IMR-90 (cell line): ENCODE results near the gene CGB7. TPM values are rescaled to one million over a fixed set of nuclear protein-coding genes. Genes with fewer than 3 reads are reported as not detected.

Experiments used
- ATAC-seq: fragments of 200-7000 bp; cut with Tn5 transposase; 2 replicates; pipeline ENCODE4 v1.9.1; 2020; ENCODE audit warnings: low read depth, mild to moderate bottlenecking, moderate library complexity
- BruUV-seq: library from RNA; stranded (reverse); fragments of 400-500 nt; replicated peaks from 2 replicates; lab custom pipeline; 2021; lab: Mats Ljungman, UMichigan
- CTCF ChIA-PET: fragments of 300-600 bp; formaldehyde crosslinking; extraction: SDS; loops from one replicate; lab custom pipeline; 2021; ENCODE audit warnings: antibody characterized with exemption; lab: Yijun Ruan, JAX
- POLR2A ChIA-PET: fragments of 300-600 bp; sonication (Branson Sonifier 250); formaldehyde crosslinking; loops from one replicate; lab custom pipeline; 2022; ENCODE audit warnings: antibody characterized with exemption; ENCODE audit not compliant: unreplicated experiment; lab: Charles Lee
- DNase-seq: peaks from one replicate; pipeline ENCODE4 v3.0.0; 2013
- H2AFZ ChIP-seq: replicated peaks from 2 replicates; pipeline ENCODE3; 2013; ENCODE audit warnings: low read length, mild to moderate bottlenecking; ENCODE audit not compliant: poor library complexity
- H2AK5ac ChIP-seq: 2 replicates; pipeline ENCODE4 v1.6.1; 2013; ENCODE audit warnings: low read depth, low read length, inconsistent platforms
- H2AK9ac ChIP-seq: replicated peaks from 2 replicates; pipeline ENCODE3; 2013; ENCODE audit warnings: mild to moderate bottlenecking, low read depth, low read length, moderate library complexity; ENCODE audit not compliant: poor library complexity
- H2BK120ac ChIP-seq: 2 replicates; pipeline ENCODE4 v1.6.1; 2013; ENCODE audit warnings: low read depth, low read length, inconsistent platforms
- H2BK15ac ChIP-seq: 3 replicates; pipeline ENCODE4 v1.6.1; 2013; ENCODE audit warnings: low read depth, low read length, inconsistent platforms
- H2BK20ac ChIP-seq: 2 replicates; pipeline ENCODE4 v1.6.1; 2013; ENCODE audit warnings: low read depth, mild to moderate bottlenecking, inconsistent platforms, low read length, moderate library complexity
- H2BK5ac ChIP-seq: 2 replicates; pipeline ENCODE4 v1.6.1; 2013; ENCODE audit warnings: mild to moderate bottlenecking, low read depth, low read length, inconsistent platforms; ENCODE audit not compliant: poor library complexity, severe bottlenecking
- H3K14ac ChIP-seq: replicated peaks from 2 replicates; pipeline ENCODE4 v1.6.1; 2013; ENCODE audit warnings: low read depth, low read length, inconsistent platforms
- H3K18ac ChIP-seq: 2 replicates; pipeline ENCODE4 v1.6.1; 2013; ENCODE audit warnings: low read depth, low read length, control low read depth
- H3K23ac ChIP-seq: 2 replicates; pipeline ENCODE4 v1.6.1; 2013; ENCODE audit warnings: low read depth, low read length, inconsistent platforms
- H3K27ac ChIP-seq: 2 replicates; pipeline ENCODE4 v1.5.1; 2013; ENCODE audit warnings: mild to moderate bottlenecking, control low read depth, low read length; ENCODE audit not compliant: insufficient read depth
- H3K27me3 ChIP-seq: 2 replicates; pipeline ENCODE4 v1.6.1; 2013; ENCODE audit warnings: low read length; ENCODE audit not compliant: control insufficient read depth, insufficient read depth
- H3K36me3 ChIP-seq: 2 replicates; pipeline ENCODE4 v1.6.1; 2013; ENCODE audit warnings: low read length, mixed read lengths; ENCODE audit not compliant: control insufficient read depth, insufficient read depth
- H3K4ac ChIP-seq: 2 replicates; pipeline ENCODE4 v1.6.1; 2013; ENCODE audit warnings: low read depth, low read length, inconsistent platforms
- H3K4me1 ChIP-seq: 2 replicates; pipeline ENCODE4 v1.6.1; 2013; ENCODE audit warnings: low read length, mixed read lengths; ENCODE audit not compliant: control insufficient read depth, insufficient read depth
- H3K4me2 ChIP-seq: 2 replicates; pipeline ENCODE4 v1.6.1; 2013; ENCODE audit warnings: low read depth, mild to moderate bottlenecking, control low read depth, low read length, moderate library complexity
- H3K4me3 ChIP-seq: 2 replicates; pipeline ENCODE4 v1.5.1; 2013; ENCODE audit warnings: low read depth, mild to moderate bottlenecking, control low read depth, low read length, moderate library complexity; ENCODE audit not compliant: insufficient read depth
- H3K56ac ChIP-seq: 2 replicates; pipeline ENCODE4 v1.6.1; 2013; ENCODE audit warnings: low read length, inconsistent platforms; ENCODE audit not compliant: insufficient read depth; ENCODE audit errors: extremely low read depth
- H3K79me1 ChIP-seq, 2 experiments: 2 replicates each; pipeline ENCODE4 v1.6.1; 2013; ENCODE audit warnings: low read length in 2 of 2, inconsistent platforms in 1 of 2, low read depth in 1 of 2
- H3K9ac ChIP-seq: 2 replicates; pipeline ENCODE4 v1.6.1; 2013; ENCODE audit warnings: low read depth, low read length, control low read depth
- H3K9me1 ChIP-seq: 2 replicates; pipeline ENCODE4 v1.6.1; 2013; ENCODE audit warnings: low read length, inconsistent platforms; ENCODE audit not compliant: insufficient read depth
- H3K9me3 ChIP-seq: 2 replicates; pipeline ENCODE4 v1.6.1; 2013; ENCODE audit warnings: low read length; ENCODE audit not compliant: control insufficient read depth, insufficient read depth
- H4K20me1 ChIP-seq: 2 replicates; pipeline ENCODE4 v1.6.1; 2013; ENCODE audit warnings: low read length, inconsistent platforms; ENCODE audit not compliant: insufficient read depth
- H4K5ac ChIP-seq: 2 replicates; pipeline ENCODE4 v1.6.1; 2013; ENCODE audit warnings: mild to moderate bottlenecking, low read depth, low read length, control low read depth
- H4K8ac ChIP-seq, 2 experiments: 2 replicates each; pipeline ENCODE4 v1.6.1; 2013; ENCODE audit warnings: low read depth in 2 of 2, low read length in 2 of 2, control low read depth in 1 of 2, inconsistent platforms in 1 of 2
- H4K91ac ChIP-seq: 2 replicates; pipeline ENCODE4 v1.6.1; 2013; ENCODE audit warnings: low read depth, low read length, inconsistent platforms; ENCODE audit not compliant: insufficient read depth
- BHLHE40 ChIP-seq: fragments of 150-350 bp; IDR thresholded peaks from 2 replicates; pipeline ENCODE4 v1.6.1; 2016; ENCODE audit warnings: mild to moderate bottlenecking, low read depth, low read length
- CEBPB ChIP-seq: IDR thresholded peaks from 2 replicates; pipeline ENCODE4 v1.6.1; 2012; ENCODE audit warnings: low read depth, low read length, improper control_type of control experiment
- CHD1 ChIP-seq: IDR thresholded peaks from 2 replicates; pipeline ENCODE4 v1.6.1; 2012; ENCODE audit warnings: low read depth, low read length, improper control_type of control experiment
- ELK1 ChIP-seq: fragments of 150-350 bp; IDR thresholded peaks from 2 replicates; pipeline ENCODE4 v1.6.1; 2016; ENCODE audit warnings: low read depth, mild to moderate bottlenecking, low read length, moderate library complexity, borderline replicate concordance
- FOS ChIP-seq: fragments of 150-350 bp; IDR thresholded peaks from 2 replicates; pipeline ENCODE4 v1.6.1; 2016; ENCODE audit warnings: low read depth, low read length
- MAFK ChIP-seq: IDR thresholded peaks from 2 replicates; pipeline ENCODE4 v1.6.1; 2012; ENCODE audit warnings: low read depth, low read length, improper control_type of control experiment
- MAZ ChIP-seq: IDR thresholded peaks from 2 replicates; pipeline ENCODE4 v1.6.1; 2012; ENCODE audit warnings: low read depth, mild to moderate bottlenecking, low read length, improper control_type of control experiment, moderate library complexity, borderline replicate concordance
- MXI1 ChIP-seq: IDR thresholded peaks from 2 replicates; pipeline ENCODE4 v1.6.1; 2012; ENCODE audit warnings: low read depth, mild to moderate bottlenecking, low read length, moderate library complexity, borderline replicate concordance
- NFE2L2 ChIP-seq: fragments of 150-350 bp; IDR thresholded peaks from 2 replicates; pipeline ENCODE4 v1.6.1; 2016; ENCODE audit warnings: low read depth, mild to moderate bottlenecking, low read length
- POLR2A ChIP-seq: IDR thresholded peaks from 2 replicates; pipeline ENCODE4 v1.6.1; 2012; ENCODE audit warnings: mild to moderate bottlenecking, low read depth, low read length
- RAD21 ChIP-seq: IDR thresholded peaks from 2 replicates; pipeline ENCODE4 v1.6.1; 2012; ENCODE audit warnings: low read length, improper control_type of control experiment
- RCOR1 ChIP-seq: IDR thresholded peaks from 2 replicates; pipeline ENCODE4 v1.6.1; 2012; ENCODE audit warnings: mild to moderate bottlenecking, low read length, improper control_type of control experiment; ENCODE audit not compliant: insufficient replicate concordance
- RFX5 ChIP-seq: IDR thresholded peaks from 2 replicates; pipeline ENCODE4 v1.8.0; 2012; ENCODE audit warnings: low read depth, mild to moderate bottlenecking, low read length, moderate library complexity
- SMC3 ChIP-seq: fragments of 150-350 bp; IDR thresholded peaks from 2 replicates; pipeline ENCODE4 v1.6.1; 2016; ENCODE audit warnings: low read depth, mild to moderate bottlenecking, antibody characterized with exemption, low read length, moderate library complexity
- USF2 ChIP-seq: fragments of 150-350 bp; IDR thresholded peaks from 2 replicates; pipeline ENCODE4 v1.6.1; 2017; ENCODE audit warnings: mild to moderate bottlenecking, antibody characterized with exemption, low read length, low read depth
- WGBS, 2 experiments: methylation state at CpG; one replicate each; pipeline versions ENCODE4 v1.1.5 to v1.1.7; 2013; ENCODE audit warnings: missing lambda C conversion rate in 2 of 2; ENCODE audit not compliant: insufficient read length in 1 of 2; ENCODE audit errors: extremely low coverage in 2 of 2; 5-methylcytosine and 5-hydroxymethylcytosine counted together
- dilution Hi-C: fragments of 300-500 bp; cut with HindIII; formaldehyde crosslinking; loops from one replicate; pipeline ENCODE4 v1.14.3; 2018; ENCODE audit warnings: low sequenced_read_pairs; ENCODE audit not compliant: unreplicated experiment
- in situ Hi-C: fragments of 300-500 bp; cut with MboI; formaldehyde crosslinking; loops from 3 replicates; pipeline ENCODE4 v1.14.3; 2019; ENCODE audit warnings: low sequenced_read_pairs, inconsistent platforms, mixed read lengths
- intact Hi-C: fragments of 100-400 bp; cut with micrococcal nuclease; formaldehyde crosslinking; loops from 2 replicates; pipeline ENCODE4 v1.10.0; 2022
- polyA plus RNA-seq, 3 experiments: library from polyadenylated mRNA; depleted of rRNA; stranded (reverse); fragments of >200 nt; gene quantifications; 2 replicates each; pipeline ENCODE4 v1.2.3, GENCODE V29; 2012; ENCODE audit warnings: low replicate concordance in 1 of 3
- total RNA-seq: library from RNA; depleted of rRNA; stranded (reverse); fragments of >200 nt; gene quantifications from 2 replicates; pipeline ENCODE4 v1.2.3, GENCODE V29; 2012
- TF ChIP-seq, protein P1 (sequence below): conservative IDR thresholded peaks from 2 replicates; pipeline ENCODE4 v1.5.1; 2012; ENCODE audit warnings: mild to moderate bottlenecking, low read depth, low read length, improper control_type of control experiment

CGB7 gene
- total and polyA plus RNA-seq, 2 of the 4 experiments (the other 2 are of a cell fraction) = 1.7 TPM; not detected in 1

GRCh38 chr19:49058562-49058961, 1.0 kb upstream of the CGB7 start:
- H3K18ac ChIP-seq = no peak overlapping the region
- peak overlapping the region; percentile 55 for H2AK9ac ChIP-seq
- no peak overlapping the region for H3K4me2 ChIP-seq
- CTCF ChIA-PET = no interaction called here
- H3K9me1 ChIP-seq = no peaks in the 10 kb centered on the region
- intact Hi-C loops (loop anchor here (5.0 kb wide), 1 partner anchor 66 kb away; the partner anchor contains the start of genes GYS1 and RUVBL2), in situ Hi-C loops (no loop called here), dilution Hi-C loops (no loop called here)
- no peak overlapping the region for H3K4me3 ChIP-seq
- no peak overlapping the region for H4K91ac ChIP-seq
- H3K27me3 ChIP-seq = peaks cover 9% of the 10 kb centered on the region; the same call in 1 of the 2 replicates
- H3K14ac ChIP-seq = no peak overlapping the region
- H2BK5ac ChIP-seq = no peak overlapping the region
- H3K27ac ChIP-seq = no peak overlapping the region
- H3K9ac ChIP-seq = no peak overlapping the region
- peaks cover 0 to 5% of the 10 kb centered on the region in 2 experiments; a peak in 3 of 4 replicates for H3K79me1 ChIP-seq
- H2BK120ac ChIP-seq = no peak overlapping the region
- no peak overlapping the region for H4K5ac ChIP-seq
- WGBS, 2 experiments = 0% methylated on average over 1 of the region's 10 CpGs; no CpG with 5 or more reads in 1 of the 2 experiments
- H3K4me1 ChIP-seq = peaks cover 2% of the 10 kb centered on the region; the same call in 1 of the 2 replicates
- POLR2A ChIA-PET = no interaction called here
- H3K56ac ChIP-seq = no peak overlapping the region
- no peak overlapping the region for H2AK5ac ChIP-seq
- no peaks in the 10 kb centered on the region for H3K9me3 ChIP-seq
- no peak for TF ChIP-seq RCOR1
- TF ChIP-seq, protein P1, sequence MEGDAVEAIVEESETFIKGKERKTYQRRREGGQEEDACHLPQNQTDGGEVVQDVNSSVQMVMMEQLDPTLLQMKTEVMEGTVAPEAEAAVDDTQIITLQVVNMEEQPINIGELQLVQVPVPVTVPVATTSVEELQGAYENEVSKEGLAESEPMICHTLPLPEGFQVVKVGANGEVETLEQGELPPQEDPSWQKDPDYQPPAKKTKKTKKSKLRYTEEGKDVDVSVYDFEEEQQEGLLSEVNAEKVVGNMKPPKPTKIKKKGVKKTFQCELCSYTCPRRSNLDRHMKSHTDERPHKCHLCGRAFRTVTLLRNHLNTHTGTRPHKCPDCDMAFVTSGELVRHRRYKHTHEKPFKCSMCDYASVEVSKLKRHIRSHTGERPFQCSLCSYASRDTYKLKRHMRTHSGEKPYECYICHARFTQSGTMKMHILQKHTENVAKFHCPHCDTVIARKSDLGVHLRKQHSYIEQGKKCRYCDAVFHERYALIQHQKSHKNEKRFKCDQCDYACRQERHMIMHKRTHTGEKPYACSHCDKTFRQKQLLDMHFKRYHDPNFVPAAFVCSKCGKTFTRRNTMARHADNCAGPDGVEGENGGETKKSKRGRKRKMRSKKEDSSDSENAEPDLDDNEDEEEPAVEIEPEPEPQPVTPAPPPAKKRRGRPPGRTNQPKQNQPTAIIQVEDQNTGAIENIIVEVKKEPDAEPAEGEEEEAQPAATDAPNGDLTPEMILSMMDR = no peak
- no peak for TF ChIP-seq MAFK
- TF ChIP-seq CEBPB = no peak
- TF ChIP-seq BHLHE40 = no peak
- no peak for TF ChIP-seq CHD1
- TF ChIP-seq ELK1 = no peak
- no peak for TF ChIP-seq USF2
- no peak for TF ChIP-seq SMC3
- TF ChIP-seq NFE2L2 = no peak
- TF ChIP-seq RFX5 = no peak
- no peak for TF ChIP-seq POLR2A
- TF ChIP-seq MXI1 = no peak
- TF ChIP-seq MAZ = no peak
- no peak for TF ChIP-seq RAD21
- no peak for TF ChIP-seq FOS
- no peak overlapping the region for H3K4ac ChIP-seq
- no peaks in the 10 kb centered on the region for H3K36me3 ChIP-seq
- no TSS peak for BruUV-seq
- H2BK15ac ChIP-seq = no peak overlapping the region
- no peak overlapping the region for H2BK20ac ChIP-seq
- no peak overlapping the region for H3K23ac ChIP-seq
- H2AFZ ChIP-seq = no peak overlapping the region
- H4K8ac ChIP-seq = no peak overlapping the region
- DNase-seq (peak; percentile 25), ATAC-seq (no peak)
- H4K20me1 ChIP-seq = no peaks in the 10 kb centered on the region
